IMR-90 (cell line): ENCODE data around the gene ZNF503. TPM values are rescaled to one million over a fixed set of nuclear protein-coding genes. Genes with fewer than 3 reads are reported as not detected.

Experiments used
- ATAC-seq: fragments of 200-7000 bp; cut with Tn5 transposase; 2 replicates; pipeline ENCODE4 v1.9.1; 2020; ENCODE audit warnings: low read depth, mild to moderate bottlenecking, moderate library complexity
- BruUV-seq: library from RNA; stranded (reverse); fragments of 400-500 nt; replicated peaks from 2 replicates; lab custom pipeline; 2021; lab: Mats Ljungman, UMichigan
- CTCF ChIA-PET: fragments of 300-600 bp; formaldehyde crosslinking; extraction: SDS; loops from one replicate; lab custom pipeline; 2021; ENCODE audit warnings: antibody characterized with exemption; lab: Yijun Ruan, JAX
- POLR2A ChIA-PET: fragments of 300-600 bp; sonication (Branson Sonifier 250); formaldehyde crosslinking; loops from one replicate; lab custom pipeline; 2022; ENCODE audit warnings: antibody characterized with exemption; ENCODE audit not compliant: unreplicated experiment; lab: Charles Lee
- DNase-seq: peaks from one replicate; pipeline ENCODE4 v3.0.0; 2013
- H2AFZ ChIP-seq: replicated peaks from 2 replicates; pipeline ENCODE3; 2013; ENCODE audit warnings: low read length, mild to moderate bottlenecking; ENCODE audit not compliant: poor library complexity
- H2AK5ac ChIP-seq: 2 replicates; pipeline ENCODE4 v1.6.1; 2013; ENCODE audit warnings: low read depth, low read length, inconsistent platforms
- H2AK9ac ChIP-seq: replicated peaks from 2 replicates; pipeline ENCODE3; 2013; ENCODE audit warnings: mild to moderate bottlenecking, low read depth, low read length, moderate library complexity; ENCODE audit not compliant: poor library complexity
- H2BK120ac ChIP-seq: 2 replicates; pipeline ENCODE4 v1.6.1; 2013; ENCODE audit warnings: low read depth, low read length, inconsistent platforms
- H2BK15ac ChIP-seq: 3 replicates; pipeline ENCODE4 v1.6.1; 2013; ENCODE audit warnings: low read depth, low read length, inconsistent platforms
- H2BK20ac ChIP-seq: 2 replicates; pipeline ENCODE4 v1.6.1; 2013; ENCODE audit warnings: low read depth, mild to moderate bottlenecking, inconsistent platforms, low read length, moderate library complexity
- H2BK5ac ChIP-seq: 2 replicates; pipeline ENCODE4 v1.6.1; 2013; ENCODE audit warnings: mild to moderate bottlenecking, low read depth, low read length, inconsistent platforms; ENCODE audit not compliant: poor library complexity, severe bottlenecking
- H3K14ac ChIP-seq: replicated peaks from 2 replicates; pipeline ENCODE4 v1.6.1; 2013; ENCODE audit warnings: low read depth, low read length, inconsistent platforms
- H3K18ac ChIP-seq: 2 replicates; pipeline ENCODE4 v1.6.1; 2013; ENCODE audit warnings: low read depth, low read length, control low read depth
- H3K23ac ChIP-seq: 2 replicates; pipeline ENCODE4 v1.6.1; 2013; ENCODE audit warnings: low read depth, low read length, inconsistent platforms
- H3K27ac ChIP-seq: 2 replicates; pipeline ENCODE4 v1.5.1; 2013; ENCODE audit warnings: mild to moderate bottlenecking, control low read depth, low read length; ENCODE audit not compliant: insufficient read depth
- H3K27me3 ChIP-seq: 2 replicates; pipeline ENCODE4 v1.6.1; 2013; ENCODE audit warnings: low read length; ENCODE audit not compliant: control insufficient read depth, insufficient read depth
- H3K36me3 ChIP-seq: 2 replicates; pipeline ENCODE4 v1.6.1; 2013; ENCODE audit warnings: low read length, mixed read lengths; ENCODE audit not compliant: control insufficient read depth, insufficient read depth
- H3K4ac ChIP-seq: 2 replicates; pipeline ENCODE4 v1.6.1; 2013; ENCODE audit warnings: low read depth, low read length, inconsistent platforms
- H3K4me1 ChIP-seq: 2 replicates; pipeline ENCODE4 v1.6.1; 2013; ENCODE audit warnings: low read length, mixed read lengths; ENCODE audit not compliant: control insufficient read depth, insufficient read depth
- H3K4me2 ChIP-seq: 2 replicates; pipeline ENCODE4 v1.6.1; 2013; ENCODE audit warnings: low read depth, mild to moderate bottlenecking, control low read depth, low read length, moderate library complexity
- H3K4me3 ChIP-seq: 2 replicates; pipeline ENCODE4 v1.5.1; 2013; ENCODE audit warnings: low read depth, mild to moderate bottlenecking, control low read depth, low read length, moderate library complexity; ENCODE audit not compliant: insufficient read depth
- H3K56ac ChIP-seq: 2 replicates; pipeline ENCODE4 v1.6.1; 2013; ENCODE audit warnings: low read length, inconsistent platforms; ENCODE audit not compliant: insufficient read depth; ENCODE audit errors: extremely low read depth
- H3K79me1 ChIP-seq, 2 experiments: 2 replicates each; pipeline ENCODE4 v1.6.1; 2013; ENCODE audit warnings: low read length in 2 of 2, inconsistent platforms in 1 of 2, low read depth in 1 of 2
- H3K9ac ChIP-seq: 2 replicates; pipeline ENCODE4 v1.6.1; 2013; ENCODE audit warnings: low read depth, low read length, control low read depth
- H3K9me1 ChIP-seq: 2 replicates; pipeline ENCODE4 v1.6.1; 2013; ENCODE audit warnings: low read length, inconsistent platforms; ENCODE audit not compliant: insufficient read depth
- H3K9me3 ChIP-seq: 2 replicates; pipeline ENCODE4 v1.6.1; 2013; ENCODE audit warnings: low read length; ENCODE audit not compliant: control insufficient read depth, insufficient read depth
- H4K20me1 ChIP-seq: 2 replicates; pipeline ENCODE4 v1.6.1; 2013; ENCODE audit warnings: low read length, inconsistent platforms; ENCODE audit not compliant: insufficient read depth
- H4K5ac ChIP-seq: 2 replicates; pipeline ENCODE4 v1.6.1; 2013; ENCODE audit warnings: mild to moderate bottlenecking, low read depth, low read length, control low read depth
- H4K8ac ChIP-seq, 2 experiments: 2 replicates each; pipeline ENCODE4 v1.6.1; 2013; ENCODE audit warnings: low read depth in 2 of 2, low read length in 2 of 2, control low read depth in 1 of 2, inconsistent platforms in 1 of 2
- H4K91ac ChIP-seq: 2 replicates; pipeline ENCODE4 v1.6.1; 2013; ENCODE audit warnings: low read depth, low read length, inconsistent platforms; ENCODE audit not compliant: insufficient read depth
- MXI1 ChIP-seq: IDR thresholded peaks from 2 replicates; pipeline ENCODE4 v1.6.1; 2012; ENCODE audit warnings: low read depth, mild to moderate bottlenecking, low read length, moderate library complexity, borderline replicate concordance
- RFX5 ChIP-seq: IDR thresholded peaks from 2 replicates; pipeline ENCODE4 v1.8.0; 2012; ENCODE audit warnings: low read depth, mild to moderate bottlenecking, low read length, moderate library complexity
- WGBS, 2 experiments: methylation state at CpG; one replicate each; pipeline versions ENCODE4 v1.1.5 to v1.1.7; 2013; ENCODE audit warnings: missing lambda C conversion rate in 2 of 2; ENCODE audit not compliant: insufficient read length in 1 of 2; ENCODE audit errors: extremely low coverage in 2 of 2; 5-methylcytosine and 5-hydroxymethylcytosine counted together
- dilution Hi-C: fragments of 300-500 bp; cut with HindIII; formaldehyde crosslinking; loops from one replicate; pipeline ENCODE4 v1.14.3; 2018; ENCODE audit warnings: low sequenced_read_pairs; ENCODE audit not compliant: unreplicated experiment
- in situ Hi-C: fragments of 300-500 bp; cut with MboI; formaldehyde crosslinking; loops from 3 replicates; pipeline ENCODE4 v1.14.3; 2019; ENCODE audit warnings: low sequenced_read_pairs, inconsistent platforms, mixed read lengths
- intact Hi-C: fragments of 100-400 bp; cut with micrococcal nuclease; formaldehyde crosslinking; loops from 2 replicates; pipeline ENCODE4 v1.10.0; 2022
- polyA plus RNA-seq, 3 experiments: library from polyadenylated mRNA; depleted of rRNA; stranded (reverse); fragments of >200 nt; gene quantifications; 2 replicates each; pipeline ENCODE4 v1.2.3, GENCODE V29; 2012; ENCODE audit warnings: low replicate concordance in 1 of 3
- total RNA-seq: library from RNA; depleted of rRNA; stranded (reverse); fragments of >200 nt; gene quantifications from 2 replicates; pipeline ENCODE4 v1.2.3, GENCODE V29; 2012

The ZNF503 gene
- total and polyA plus RNA-seq, 2 of the 4 experiments (the other 2 are of a cell fraction): 0.36 to 5.8 TPM

GRCh38 chr10:75414527-75414926, 13.0 kb upstream of the ZNF503 start:
- Histone ChIP-seq H3K56ac (no peak overlapping the region), H2AK5ac (no peak overlapping the region), H2BK120ac (no peak overlapping the region), H2BK15ac (no peak overlapping the region), H3K9me1 (no peaks in the 10 kb centered on the region), H3K9me3 (no peaks in the 10 kb centered on the region), H3K18ac (no peak overlapping the region), H3K9ac (no peak overlapping the region), H3K4ac (no peak overlapping the region), H2BK20ac (no peak overlapping the region), H2BK5ac (no peak overlapping the region), H4K91ac (no peak overlapping the region), H3K14ac (no peak overlapping the region), H3K79me1 (no peaks in the 10 kb centered on the region), H3K4me3 (no peak overlapping the region), H3K4me1 (no peaks in the 10 kb centered on the region), H4K5ac (no peak overlapping the region), H3K4me2 (no peak overlapping the region), H3K23ac (no peak overlapping the region), H3K36me3 (no peaks in the 10 kb centered on the region), H2AK9ac (no peak overlapping the region), H2AFZ (no peak overlapping the region), H3K27me3 (peaks cover 33% of the 10 kb centered on the region), H4K8ac (no peak overlapping the region), H4K20me1 (no peaks in the 10 kb centered on the region), H3K27ac (no peak overlapping the region)
- no peak for TF ChIP-seq MXI1
- no peak for TF ChIP-seq RFX5
- no peak for ATAC-seq
- no CpG with 5 or more reads among the region's 1 CpG for WGBS, 2 experiments
- intact Hi-C loops (no loop called here), in situ Hi-C loops (loop anchor here (25.0 kb wide), 3 partner anchors 623 to 1573 kb away; no protein-coding TSS in a partner anchor), dilution Hi-C loops (no loop called here)
- ChIA-PET POLR2A (no interaction called here), CTCF (interaction anchor here (0.6 kb wide), 1 partner anchor 168 kb away, joined by 3 read pairs; no protein-coding TSS in a partner anchor)
- DNase-seq: no peak
- BruUV-seq: no TSS peak
